Inferior parietal cortex (tissue), 1 donor: ENCODE measurements around the gene STARD7.

Experiments used
- DNase-seq: peaks from one replicate; pipeline ENCODE4 v3.0.0-alpha.2; 2016; ENCODE audit errors: extremely low spot score

The STARD7 gene

GRCh38 chr2:96198921-96199320 lies 9.7 kb downstream of the STARD7 start:
- DNase-seq = no peak

GRCh38 chr2:96197546-96198255 lies 10.9 kb downstream of the STARD7 start:
- no peak for DNase-seq

DNA sequence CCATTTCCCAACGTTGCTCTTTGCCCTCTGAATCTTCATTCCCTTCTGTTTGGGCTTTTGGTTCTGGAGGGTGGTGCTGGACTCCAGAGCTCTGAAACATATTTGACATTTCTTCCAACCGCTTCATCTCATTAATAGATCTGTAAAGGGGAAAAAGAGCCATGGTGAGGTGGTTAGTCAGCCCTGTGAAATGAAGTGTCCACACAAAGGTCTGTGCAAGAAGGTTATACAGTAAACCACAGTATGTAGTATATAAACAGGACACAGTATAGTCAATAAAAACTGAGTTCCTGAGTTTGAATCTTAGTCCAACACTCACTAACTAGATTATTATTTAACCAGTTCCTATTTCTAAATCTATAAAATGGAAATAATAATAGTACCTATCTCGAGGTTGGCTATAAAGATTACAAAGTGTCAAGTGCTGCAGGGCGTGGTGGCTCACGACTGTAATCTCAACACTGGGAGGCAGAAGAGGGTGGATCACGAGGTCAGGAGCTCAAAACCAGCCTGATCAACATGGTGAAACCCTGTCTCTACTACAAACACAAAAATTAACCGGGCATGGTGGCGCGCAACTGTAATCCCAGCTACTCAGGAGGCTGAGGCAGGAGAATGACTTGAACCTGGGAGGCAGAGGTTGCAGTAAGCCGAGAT lies 13.1 kb downstream of the STARD7 start:
- DNase-seq = no peak

- DNase-seq = no peak
Measured at GRCh38 chr2:96191937-96192670, 16.5 kb downstream of the STARD7 start.

- DNase-seq = no peak
Measured at GRCh38 chr2:96188821-96189526, 19.7 kb downstream of the STARD7 start.

DNA sequence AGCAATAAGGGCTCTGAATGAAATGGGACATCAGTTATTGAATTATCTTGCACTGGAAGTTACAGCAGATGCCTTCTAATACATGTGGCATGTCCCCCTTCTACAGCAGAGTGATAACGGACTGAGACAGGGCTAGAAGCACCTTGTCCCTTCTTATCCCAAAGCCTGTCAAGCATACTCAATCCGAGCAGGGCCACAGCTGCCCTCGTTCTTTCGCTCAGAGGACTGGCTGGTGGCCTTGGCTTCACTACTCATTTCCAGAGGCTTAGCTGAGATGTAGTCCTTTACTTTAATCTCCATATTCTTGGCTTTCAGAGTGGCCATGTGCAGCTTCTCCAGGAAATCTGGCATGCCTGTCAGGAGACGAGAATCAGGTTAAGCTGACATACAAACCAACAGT lies 22.1 kb downstream of the STARD7 start:
- no peak for DNase-seq

DNA sequence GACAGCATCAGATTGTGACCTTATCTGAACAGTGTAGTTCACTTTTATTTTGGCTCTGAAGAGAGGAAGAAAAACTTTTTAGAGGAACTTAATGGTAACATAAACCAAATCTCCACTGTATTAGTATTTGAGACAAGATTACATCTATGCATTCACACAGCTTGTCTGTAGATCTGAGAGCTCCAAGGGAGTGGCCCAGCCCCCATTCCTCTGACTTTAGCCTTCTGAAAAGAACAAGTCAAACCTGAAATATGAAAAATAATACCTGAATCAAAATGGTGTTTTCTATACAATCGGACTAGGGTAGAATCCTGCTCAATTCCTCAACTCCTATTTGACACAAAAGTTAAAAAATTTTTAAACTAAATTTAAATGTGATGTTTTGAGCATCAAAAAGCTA lies 23.1 kb downstream of the STARD7 start:
- DNase-seq = no peak

GRCh38 chr2:96184989-96185388 lies 23.6 kb downstream of the STARD7 start:
- DNase-seq = no peak

DNA sequence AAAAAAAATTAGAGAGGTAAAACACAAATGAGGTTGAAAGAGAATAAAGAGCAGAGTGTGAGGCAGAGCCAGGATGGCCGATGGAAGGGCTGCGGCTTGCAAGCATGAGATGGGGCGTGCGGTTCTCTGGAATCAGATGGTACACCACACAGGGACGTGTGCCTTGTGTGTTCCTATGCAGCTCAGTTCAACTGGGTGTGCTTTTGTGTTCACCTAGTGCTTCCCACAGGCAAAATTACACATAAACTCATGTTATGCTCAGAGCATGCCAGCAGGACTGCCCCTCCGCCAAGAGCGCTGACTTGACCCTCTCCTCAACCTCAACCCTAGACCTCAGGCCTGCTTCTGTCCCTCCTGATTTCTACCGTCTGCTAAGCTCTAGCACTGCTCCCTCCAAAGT lies 24.4 kb downstream of the STARD7 start:
- no peak for DNase-seq

- DNase-seq = no peak
Measured at GRCh38 chr2:96181529-96181928, 27.1 kb downstream of the STARD7 start.

GRCh38 chr2:96180521-96180920 lies 28.1 kb downstream of the STARD7 start:
- no peak for DNase-seq

DNA sequence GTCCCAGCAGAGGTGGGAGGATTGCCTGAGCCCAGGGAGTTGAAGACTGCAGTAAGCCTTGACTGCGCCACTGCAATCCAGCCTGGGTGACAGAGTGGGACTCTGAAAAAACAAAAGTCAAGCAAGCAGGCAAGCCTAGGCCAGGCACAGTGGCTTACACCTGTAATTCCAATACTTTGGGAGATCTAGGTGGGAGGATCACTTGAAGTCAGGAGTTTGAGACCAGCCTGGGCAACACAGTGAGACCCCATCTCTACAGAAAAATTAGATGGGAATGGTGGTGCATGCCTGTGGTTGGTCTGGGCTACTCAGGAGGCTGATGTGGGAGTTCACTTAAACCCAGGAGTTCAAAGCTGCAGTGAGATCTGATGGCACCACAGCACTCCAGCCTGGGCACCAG lies 28.6 kb downstream of the STARD7 start:
- DNase-seq = no peak

DNA sequence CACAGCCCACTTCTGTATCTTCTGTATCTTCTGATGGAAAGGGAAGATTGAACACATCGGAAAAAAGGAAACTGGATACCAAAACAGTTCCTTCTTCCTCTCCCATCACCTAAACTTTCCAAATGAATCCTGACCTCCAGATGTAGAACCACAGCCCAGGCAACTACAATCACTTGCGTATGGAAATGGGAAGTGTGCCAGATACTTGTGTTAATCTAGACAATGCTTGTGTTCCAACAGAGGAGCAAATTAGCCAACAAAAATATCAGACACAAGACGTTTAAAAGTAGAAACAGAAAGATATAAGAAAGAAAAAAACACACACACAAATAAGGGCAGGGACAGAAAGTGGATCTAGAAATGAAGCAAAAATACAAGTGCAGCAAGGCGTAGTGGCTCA lies 32.0 kb downstream of the STARD7 start:
- no peak for DNase-seq

- no peak for DNase-seq
Measured at GRCh38 chr2:96175951-96176350, 32.7 kb downstream of the STARD7 start.

GRCh38 chr2:96174251-96175144 lies 34.1 kb downstream of the STARD7 start:
- peak; percentile 86 for DNase-seq

DNA sequence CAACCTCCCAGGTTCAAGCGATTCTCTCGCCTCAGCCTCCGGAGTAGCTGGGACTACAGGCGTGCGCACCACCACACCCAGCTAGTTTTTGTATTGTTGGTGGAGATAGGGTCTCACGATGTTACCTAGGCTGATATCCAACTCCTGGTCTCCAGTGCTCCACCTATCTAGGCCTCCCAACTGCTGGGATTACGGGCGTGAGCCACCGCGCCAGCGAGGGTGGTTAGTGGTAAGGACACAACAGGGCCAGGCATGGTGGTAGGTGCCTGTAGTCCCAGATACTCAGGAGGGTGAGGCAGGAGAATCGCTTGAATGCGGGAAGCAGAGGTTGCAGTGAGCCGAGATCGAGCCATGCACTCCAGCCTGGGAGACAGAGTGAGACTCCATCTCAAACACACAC lies 36.8 kb downstream of the STARD7 start:
- DNase-seq = no peak

DNA sequence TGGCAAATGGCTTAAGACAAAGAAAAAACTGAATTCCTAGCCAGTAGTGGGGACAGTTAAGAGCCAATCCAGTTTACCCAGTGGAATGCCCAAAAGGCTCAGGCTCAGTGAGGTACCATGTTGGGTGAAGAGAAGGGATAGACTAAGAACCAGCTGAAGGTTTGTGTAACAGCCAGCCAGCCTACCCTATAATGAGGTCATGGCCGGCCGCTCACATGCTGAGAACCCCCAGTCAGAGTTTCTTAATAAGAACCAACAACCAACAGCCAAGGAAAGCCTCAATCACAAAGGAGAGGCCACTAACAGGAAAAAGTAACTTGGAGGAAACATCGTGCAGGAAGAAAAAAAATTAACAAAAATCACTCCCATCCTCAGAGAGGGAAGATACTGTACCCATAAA lies 38.0 kb downstream of the STARD7 start:
- no peak for DNase-seq

DNA sequence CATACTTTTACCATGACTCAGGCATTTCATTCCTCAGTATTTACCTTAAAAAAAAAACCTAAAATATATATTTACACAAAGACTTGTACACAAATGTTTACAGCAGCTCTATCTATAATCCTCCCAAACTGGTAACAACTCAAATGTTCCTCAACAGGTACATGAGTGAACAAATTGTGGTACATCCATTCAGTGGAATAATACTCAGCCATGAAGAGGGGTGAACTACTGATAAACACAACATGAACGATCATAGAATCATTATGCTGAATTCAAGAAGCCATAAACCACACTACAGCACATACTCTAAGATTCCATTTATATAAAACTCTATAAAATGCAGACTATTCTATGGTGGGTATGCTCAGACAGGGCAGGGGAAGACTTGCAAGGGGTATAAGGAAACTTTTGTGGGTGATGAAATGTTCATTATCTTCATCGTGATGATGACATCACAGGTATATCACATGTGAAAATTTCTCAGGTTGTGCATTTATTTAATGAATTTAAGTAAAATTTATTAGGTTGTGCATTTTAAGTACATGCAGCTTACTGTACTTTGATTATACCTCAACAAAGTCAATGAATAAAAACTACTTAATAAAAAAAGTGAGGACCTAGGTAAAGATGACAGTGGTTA lies 38.6 kb downstream of the STARD7 start:
- DNase-seq = no peak

DNA sequence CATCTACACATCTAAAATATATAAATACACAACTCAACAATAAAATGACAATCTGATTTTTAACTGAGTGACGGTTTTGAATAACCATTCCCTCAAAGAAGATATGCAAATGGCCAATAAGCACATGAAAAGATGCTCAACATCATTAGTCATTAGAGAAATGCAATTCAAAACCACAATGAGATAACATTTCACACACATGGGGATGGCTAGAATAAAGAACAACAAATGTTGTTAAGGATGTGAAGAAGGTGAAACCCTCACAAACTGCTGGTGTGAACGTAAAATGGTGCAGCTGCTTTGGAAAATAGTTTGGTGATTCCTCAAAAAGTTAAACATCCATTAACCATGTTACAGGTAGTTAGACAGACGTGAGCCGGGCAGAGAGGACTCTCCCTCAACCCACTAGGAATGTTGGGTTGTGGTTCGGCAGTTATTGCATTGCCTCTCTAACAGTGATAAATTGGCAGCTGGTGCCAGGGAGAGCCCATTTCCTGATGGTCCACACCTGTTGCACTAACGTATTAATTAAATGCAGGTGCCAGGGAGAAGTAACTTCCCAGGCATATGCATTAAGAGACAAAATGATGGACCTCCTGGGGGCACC lies 41.1 kb downstream of the STARD7 start:
- DNase-seq = no peak

DNA sequence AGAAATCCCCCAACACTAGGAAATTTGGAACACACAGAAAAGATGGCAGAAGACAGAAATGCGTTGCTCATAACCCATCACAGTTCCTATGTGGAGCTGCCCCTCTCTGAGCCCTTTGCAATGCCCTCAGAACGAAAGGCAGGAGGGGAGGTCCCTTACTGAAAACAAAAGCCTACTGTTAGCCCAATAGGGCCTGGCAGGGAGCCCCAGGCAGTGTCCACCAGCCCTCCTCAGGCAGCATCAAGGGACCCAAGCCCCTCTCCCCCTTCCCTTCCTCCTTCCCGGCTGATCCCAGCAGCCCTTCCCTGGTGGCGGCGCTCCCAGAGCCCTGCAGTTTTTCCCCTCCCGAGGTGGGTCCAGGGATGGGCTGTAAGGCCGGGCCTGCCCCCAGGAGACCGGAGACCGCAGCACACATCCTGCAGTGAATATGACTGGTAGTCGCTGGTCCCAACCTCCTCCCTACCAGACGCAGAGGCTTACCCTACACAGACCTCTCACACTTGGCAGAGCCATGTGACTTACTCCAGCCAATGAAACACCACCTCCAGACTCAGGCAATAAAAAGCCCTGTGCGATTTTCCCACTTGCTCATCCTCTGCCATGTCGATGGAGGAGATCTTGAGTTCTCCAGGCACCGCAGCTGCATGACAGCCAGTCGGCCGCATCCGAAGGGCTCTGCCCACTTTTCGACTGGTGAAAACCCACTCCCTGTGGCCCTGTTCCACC lies 44.0 kb downstream of the STARD7 start:
- peak; percentile 71 for DNase-seq
